ENCODE data around the gene SLC12A9.

The SLC12A9 gene

GRCh38 chr7:100837099-100837836, 15.2 kb upstream of the SLC12A9 start (continued):
- TF ChIP-seq KLF8 (tag by site-specific recombination; IDR thresholded peaks at IDR 0.05) = peak; percentile 97
- peak; percentile 95 for TF ChIP-seq ZNF660 (tag by site-specific recombination; IDR thresholded peaks at IDR 0.05)
- no peak for TF ChIP-seq ZNF596 (tag by site-specific recombination; IDR thresholded peaks at IDR 0.05)
- TF ChIP-seq ZNF138 (tag by site-specific recombination; IDR thresholded peaks at IDR 0.05; ENCODE audit: borderline replicate concordance) = no peak
- TF ChIP-seq YY2 (tag by site-specific recombination; IDR thresholded peaks at IDR 0.05) = peak; percentile 100
- TF ChIP-seq BCL11A (tag by site-specific recombination; IDR thresholded peaks at IDR 0.05; ENCODE audit: low read depth) = no peak
- TF ChIP-seq REST (tag by site-specific recombination; IDR thresholded peaks at IDR 0.05) = no peak
- peak; percentile 61; the same call in 1 of the 2 replicates for TF ChIP-seq KLF10 (tag by site-specific recombination; IDR thresholded peaks at IDR 0.05)
- TF ChIP-seq ZNF623 (tag by site-specific recombination; IDR thresholded peaks at IDR 0.05) = no peak
- TF ChIP-seq BCL6B (tag by site-specific recombination; IDR thresholded peaks at IDR 0.05) = peak; percentile 44; the same call in 1 of the 2 replicates
- TF ChIP-seq ZXDB (tag by site-specific recombination; IDR thresholded peaks at IDR 0.05) = peak; percentile 95
- TF ChIP-seq ZNF501 (tag by site-specific recombination; IDR thresholded peaks at IDR 0.05) = peak; percentile 98
- peak; percentile 30; the same call in 1 of the 2 replicates for TF ChIP-seq TRIM28 (IDR thresholded peaks at IDR 0.05; ENCODE audit: borderline replicate concordance, low read length)
- TF ChIP-seq PRDM10 (tag by site-specific recombination; IDR thresholded peaks at IDR 0.05) = peak; percentile 83
- peak; percentile 67 for TF ChIP-seq ZBTB8A (tag by site-specific recombination; IDR thresholded peaks at IDR 0.05)
- TF ChIP-seq IKZF3 (tag by site-specific recombination; IDR thresholded peaks at IDR 0.05) = peak; percentile 89
- TF ChIP-seq ZNF600 (tag by site-specific recombination; IDR thresholded peaks at IDR 0.05) = peak; percentile 52
- peak; percentile 95 for TF ChIP-seq KLF16 (tag by site-specific recombination; IDR thresholded peaks at IDR 0.05)
- TF ChIP-seq YY1 (tag by site-specific recombination; IDR thresholded peaks at IDR 0.05) = peak; percentile 99
- TF ChIP-seq ZBTB26 (tag by site-specific recombination; optimal IDR thresholded peaks at IDR 0.05) = peak; percentile 47
- TF ChIP-seq KLF7 (tag by site-specific recombination; IDR thresholded peaks at IDR 0.05; ENCODE audit: borderline replicate concordance) = peak; percentile 91
- peak; percentile 94 for TF ChIP-seq ZNF639 (tag by site-specific recombination; IDR thresholded peaks at IDR 0.05)
- TF ChIP-seq KLF1 (tag by site-specific recombination; IDR thresholded peaks at IDR 0.05) = peak; percentile 57
- no peak for TF ChIP-seq BCL11B (tag by site-specific recombination; IDR thresholded peaks at IDR 0.05; ENCODE audit: low read depth)
- TF ChIP-seq ZBTB21 (tag by site-specific recombination; IDR thresholded peaks at IDR 0.05) = peak; percentile 71
- TF ChIP-seq ZNF112 (tag by site-specific recombination; IDR thresholded peaks at IDR 0.05) = no peak
- peak; percentile 49; the same call in 1 of the 2 replicates for TF ChIP-seq ZNF558 (tag by site-specific recombination; IDR thresholded peaks at IDR 0.05)
- peak; percentile 98 for TF ChIP-seq ZSCAN30 (tag by site-specific recombination; IDR thresholded peaks at IDR 0.05)
- no peak for TF ChIP-seq ZNF133 (tag by site-specific recombination; IDR thresholded peaks at IDR 0.05)
- peak; percentile 93 for TF ChIP-seq SP7 (tag by site-specific recombination; IDR thresholded peaks at IDR 0.05)
